Liver (tissue), 9 donors: ENCODE measurements around the gene SLC7A10. TPM values are rescaled to one million over a fixed set of nuclear protein-coding genes. Genes with fewer than 3 reads are reported as not detected.

Experiments
- DNase-seq: peaks from one replicate; pipeline ENCODE4 v3.0.0-alpha.2; 2017; ENCODE audit warnings: low spot score
- H3K27ac ChIP-seq, 2 donors: one replicate each; pipeline ENCODE4 v1.7.0; 2013; ENCODE audit warnings: inconsistent platforms in 2 of 2, low read length in 2 of 2, control low read depth in 1 of 2, low read depth in 1 of 2, mild to moderate bottlenecking in 1 of 2
- H3K27me3 ChIP-seq, 4 donors: one replicate each; pipeline versions ENCODE4 v1.6.1 to v1.7.0; 2013; ENCODE audit warnings: low read length in 3 of 4, inconsistent platforms in 1 of 4, mild to moderate bottlenecking in 1 of 4, moderate library complexity in 1 of 4; ENCODE audit not compliant: control insufficient read depth in 4 of 4, insufficient read depth in 4 of 4
- H3K36me3 ChIP-seq, 4 donors: one replicate each; pipeline versions ENCODE4 v1.6.1 to v1.7.0; 2013; ENCODE audit warnings: low read length in 3 of 4, mild to moderate bottlenecking in 3 of 4, low read depth in 1 of 4, moderate library complexity in 1 of 4; ENCODE audit not compliant: control insufficient read depth in 4 of 4, insufficient read depth in 3 of 4
- H3K4me1 ChIP-seq, 4 donors: one replicate each; pipeline versions ENCODE4 v1.6.1 to v1.7.0; 2013; ENCODE audit warnings: low read length in 3 of 4, mild to moderate bottlenecking in 3 of 4, moderate library complexity in 1 of 4; ENCODE audit not compliant: control insufficient read depth in 4 of 4, insufficient read depth in 4 of 4
- H3K4me3 ChIP-seq, 3 donors: one replicate each; pipeline versions ENCODE4 v1.6.1 to v1.7.0; 2013; ENCODE audit warnings: low read length in 3 of 3, control low read depth in 1 of 3, low read depth in 1 of 3, mild to moderate bottlenecking in 1 of 3
- H3K9ac ChIP-seq, 2 donors: one replicate each; pipeline ENCODE4 v1.7.0; 2013; ENCODE audit warnings: low read length in 2 of 2, mild to moderate bottlenecking in 2 of 2, moderate library complexity in 2 of 2, control low read depth in 1 of 2, low read depth in 1 of 2
- H3K9me3 ChIP-seq, 4 donors: one replicate each; pipeline versions ENCODE4 v1.6.1 to v1.7.0; 2013; ENCODE audit warnings: low read length in 3 of 4; ENCODE audit not compliant: control insufficient read depth in 4 of 4
- CTCF ChIP-seq: fragments of 150-350 bp; IDR thresholded peaks from 2 replicates; pipeline ENCODE4 v1.5.1; 2017; ENCODE audit warnings: improper control_type of control experiment, low read depth, low read length; ENCODE audit not compliant: missing input control
- EGR1 ChIP-seq, 2 donors: IDR thresholded peaks; 2 replicates each; pipeline ENCODE4 v1.6.1; 2016 to 2018; ENCODE audit warnings: antibody characterized with exemption in 2 of 2, low read depth in 2 of 2
- FOXA2 ChIP-seq: IDR thresholded peaks from 2 replicates; pipeline ENCODE4 v1.6.1; 2016; ENCODE audit warnings: antibody characterized with exemption
- HNF4A ChIP-seq, 2 donors: conservative IDR thresholded peaks; 2 replicates each; pipeline ENCODE4 v1.6.1; 2016; ENCODE audit warnings: antibody characterized with exemption in 2 of 2, mild to moderate bottlenecking in 2 of 2
- HNF4G ChIP-seq: IDR thresholded peaks from 2 replicates; pipeline ENCODE4 v1.6.1; 2016; ENCODE audit warnings: antibody characterized with exemption
- JUND ChIP-seq, 2 donors: IDR thresholded peaks; 2 replicates each; pipeline ENCODE4 v1.6.1; 2016; ENCODE audit warnings: antibody characterized with exemption in 2 of 2
- MAX ChIP-seq: IDR thresholded peaks from 2 replicates; pipeline ENCODE4 v1.6.1; 2016; ENCODE audit warnings: antibody characterized with exemption
- NR2F2 ChIP-seq: IDR thresholded peaks from 2 replicates; pipeline ENCODE4 v1.6.1; 2016; ENCODE audit warnings: antibody characterized with exemption
- RAD21 ChIP-seq, 2 donors: IDR thresholded peaks; 2 replicates each; pipeline ENCODE4 v1.6.1; 2016; ENCODE audit warnings: antibody characterized with exemption in 2 of 2, mild to moderate bottlenecking in 2 of 2
- REST ChIP-seq: IDR thresholded peaks from 2 replicates; pipeline ENCODE4 v1.6.1; 2016; ENCODE audit warnings: antibody characterized with exemption, mild to moderate bottlenecking
- RXRA ChIP-seq, 2 donors: IDR thresholded peaks; 2 replicates each; pipeline ENCODE4 v1.6.1; 2017 to 2018; ENCODE audit warnings: antibody characterized with exemption in 2 of 2, mild to moderate bottlenecking in 1 of 2
- SP1 ChIP-seq: IDR thresholded peaks from 2 replicates; pipeline ENCODE4 v1.6.1; 2018; ENCODE audit warnings: antibody characterized with exemption, mild to moderate bottlenecking
- TAF1 ChIP-seq: conservative IDR thresholded peaks from 2 replicates; pipeline ENCODE4 v1.6.1; 2016; ENCODE audit warnings: antibody characterized with exemption, mild to moderate bottlenecking
- YY1 ChIP-seq: IDR thresholded peaks from 2 replicates; pipeline ENCODE4 v1.6.1; 2016; ENCODE audit warnings: antibody characterized with exemption, mild to moderate bottlenecking
- WGBS: extraction: QIAGEN DNeasy Blood & Tissue Kit; methylation state at CpG from one replicate; pipeline ENCODE4 v1.1.7; 2013; 5-methylcytosine and 5-hydroxymethylcytosine counted together
- polyA plus RNA-seq, 2 donors: library from polyadenylated mRNA; stranded (reverse) in 1 of 2; unstranded in 1 of 2; fragments of 200-250 nt in 1 of 2; fragments of >200 nt in 1 of 2; fragmentation: Nextera tagmentation in 1 of 2; extraction: Ambion mirVana in 1 of 2; gene quantifications; one replicate each; pipeline versions ENCODE4 v1.2.1 to v1.2.3, GENCODE V29; 2013 to 2015
- total RNA-seq, 2 donors: library from RNA; depleted of rRNA; stranded (reverse); fragments of >200 nt; gene quantifications; one replicate each; pipeline ENCODE4 v1.2.3, GENCODE V29; 2014
- TF ChIP-seq, protein P1 (sequence below): IDR thresholded peaks from 2 replicates; pipeline ENCODE4 v1.6.1; 2016; ENCODE audit warnings: antibody characterized with exemption
- TF ChIP-seq, protein P2 (sequence below): IDR thresholded peaks from 2 replicates; pipeline ENCODE4 v1.6.1; 2016; ENCODE audit warnings: antibody characterized with exemption
- donor health status: healthy.
- donor health status: healthy.
- donor health status: healthy.
- donor health status: healthy.
- donor health status: healthy.

The SLC7A10 gene
- total and polyA plus RNA-seq, 4 donors: not detected

DNA sequence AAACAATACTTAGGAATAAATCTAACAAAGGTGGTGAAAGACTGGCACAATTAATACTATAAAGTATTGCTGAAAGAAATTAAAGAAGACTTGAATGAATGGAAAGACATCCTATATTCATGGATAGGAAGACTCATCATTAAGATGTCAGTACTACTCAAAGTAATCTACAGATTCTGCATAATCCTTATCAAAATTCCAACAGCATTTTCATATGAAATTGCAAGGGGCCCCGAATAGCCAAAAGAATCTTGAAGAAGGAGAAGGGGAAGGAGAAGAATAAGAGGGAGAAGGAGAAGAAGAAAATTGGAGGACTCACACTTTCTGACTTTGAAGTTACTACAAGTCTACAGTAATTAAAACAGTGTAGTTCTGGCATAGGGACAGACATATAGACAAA, 57.1 kb downstream of the SLC7A10 start:
- Histone ChIP-seq H3K27ac (no peak overlapping the region), H3K9me3 (peaks cover 0 to 4% (median 3%) of the 10 kb centered on the region in 4 donors), H3K36me3 (no peaks in the 10 kb centered on the region), H3K4me3 (no peak overlapping the region), H3K4me1 (peaks cover 0 to 5% (median 2%) of the 10 kb centered on the region in 4 donors), H3K27me3 (no peaks in the 10 kb centered on the region), H3K9ac (no peak overlapping the region)
- no peak for DNase-seq
- TF ChIP-seq FOXA2: no peak
- TF ChIP-seq, protein P1, sequence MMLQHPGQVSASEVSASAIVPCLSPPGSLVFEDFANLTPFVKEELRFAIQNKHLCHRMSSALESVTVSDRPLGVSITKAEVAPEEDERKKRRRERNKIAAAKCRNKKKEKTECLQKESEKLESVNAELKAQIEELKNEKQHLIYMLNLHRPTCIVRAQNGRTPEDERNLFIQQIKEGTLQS: no peak
- TF ChIP-seq REST: no peak
- no peak for TF ChIP-seq HNF4A (conservative IDR thresholded peaks at IDR 0.05)
- no peak for TF ChIP-seq YY1
- no peak for TF ChIP-seq CTCF
- TF ChIP-seq JUND (IDR thresholded peaks at IDR 0.05): no peak
- TF ChIP-seq, protein P2, sequence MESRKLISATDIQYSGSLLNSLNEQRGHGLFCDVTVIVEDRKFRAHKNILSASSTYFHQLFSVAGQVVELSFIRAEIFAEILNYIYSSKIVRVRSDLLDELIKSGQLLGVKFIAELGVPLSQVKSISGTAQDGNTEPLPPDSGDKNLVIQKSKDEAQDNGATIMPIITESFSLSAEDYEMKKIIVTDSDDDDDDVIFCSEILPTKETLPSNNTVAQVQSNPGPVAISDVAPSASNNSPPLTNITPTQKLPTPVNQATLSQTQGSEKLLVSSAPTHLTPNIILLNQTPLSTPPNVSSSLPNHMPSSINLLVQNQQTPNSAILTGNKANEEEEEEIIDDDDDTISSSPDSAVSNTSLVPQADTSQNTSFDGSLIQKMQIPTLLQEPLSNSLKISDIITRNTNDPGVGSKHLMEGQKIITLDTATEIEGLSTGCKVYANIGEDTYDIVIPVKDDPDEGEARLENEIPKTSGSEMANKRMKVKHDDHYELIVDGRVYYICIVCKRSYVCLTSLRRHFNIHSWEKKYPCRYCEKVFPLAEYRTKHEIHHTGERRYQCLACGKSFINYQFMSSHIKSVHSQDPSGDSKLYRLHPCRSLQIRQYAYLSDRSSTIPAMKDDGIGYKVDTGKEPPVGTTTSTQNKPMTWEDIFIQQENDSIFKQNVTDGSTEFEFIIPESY: no peak
- TF ChIP-seq SP1: no peak
- TF ChIP-seq EGR1 (IDR thresholded peaks at IDR 0.05; ENCODE audit: low read depth in 2 of 2): no peak
- TF ChIP-seq NR2F2: no peak
- 95% methylated on average over 1 of the region's 1 CpG for WGBS

DNA sequence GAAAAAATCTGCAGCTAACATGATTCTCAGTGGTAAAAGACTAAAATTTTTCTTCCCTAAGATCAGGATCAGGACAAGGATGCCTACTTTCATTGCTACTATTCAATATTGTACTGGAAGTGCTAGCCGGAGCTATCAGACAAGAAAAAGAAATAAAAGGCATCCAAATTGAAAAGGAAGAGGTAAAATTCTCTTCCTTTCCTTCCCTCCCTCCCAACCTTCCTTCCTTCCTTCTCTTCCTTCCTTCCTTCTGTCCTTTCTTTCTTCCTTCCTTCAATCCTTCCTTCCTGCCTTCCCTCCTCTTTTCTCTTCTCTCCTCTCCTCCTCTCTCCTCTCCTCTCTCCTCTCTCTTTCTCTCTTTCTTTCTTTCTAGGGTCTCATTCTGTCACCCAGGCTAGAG, 58.2 kb downstream of the SLC7A10 start:
- no peak for DNase-seq
- H3K4me1 ChIP-seq: no peaks in the 10 kb centered on the region
- H3K27ac ChIP-seq: no peak overlapping the region
- no peaks in the 10 kb centered on the region for H3K36me3 ChIP-seq
- H3K9ac ChIP-seq: no peak overlapping the region
- no peak for TF ChIP-seq RXRA (IDR thresholded peaks at IDR 0.05)
- TF ChIP-seq RAD21 (IDR thresholded peaks at IDR 0.05): no peak
- TF ChIP-seq, protein P1: no peak
- no peak for TF ChIP-seq HNF4A (conservative IDR thresholded peaks at IDR 0.05)
- TF ChIP-seq FOXA2: no peak
- TF ChIP-seq SP1: no peak
- no peak for TF ChIP-seq HNF4G
- TF ChIP-seq MAX: no peak
- TF ChIP-seq CTCF: no peak
- TF ChIP-seq TAF1: no peak
- TF ChIP-seq JUND (IDR thresholded peaks at IDR 0.05): no peak
- no peak for TF ChIP-seq EGR1 (IDR thresholded peaks at IDR 0.05; ENCODE audit: low read depth in 2 of 2)
- no peak for TF ChIP-seq REST
- no peak for TF ChIP-seq NR2F2
- no peaks in the 10 kb centered on the region for H3K27me3 ChIP-seq
- 100% methylated on average over 1 of the region's 1 CpG for WGBS
- peaks cover 0 to 4% (median 3%) of the 10 kb centered on the region in 4 donors for H3K9me3 ChIP-seq
- H3K4me3 ChIP-seq: no peak overlapping the region
